ENCODE results near the gene CPT2.
A peak's percentile ranks its signal among the peaks of the same experiment; 100 is the strongest.

The CPT2 gene

DNA sequence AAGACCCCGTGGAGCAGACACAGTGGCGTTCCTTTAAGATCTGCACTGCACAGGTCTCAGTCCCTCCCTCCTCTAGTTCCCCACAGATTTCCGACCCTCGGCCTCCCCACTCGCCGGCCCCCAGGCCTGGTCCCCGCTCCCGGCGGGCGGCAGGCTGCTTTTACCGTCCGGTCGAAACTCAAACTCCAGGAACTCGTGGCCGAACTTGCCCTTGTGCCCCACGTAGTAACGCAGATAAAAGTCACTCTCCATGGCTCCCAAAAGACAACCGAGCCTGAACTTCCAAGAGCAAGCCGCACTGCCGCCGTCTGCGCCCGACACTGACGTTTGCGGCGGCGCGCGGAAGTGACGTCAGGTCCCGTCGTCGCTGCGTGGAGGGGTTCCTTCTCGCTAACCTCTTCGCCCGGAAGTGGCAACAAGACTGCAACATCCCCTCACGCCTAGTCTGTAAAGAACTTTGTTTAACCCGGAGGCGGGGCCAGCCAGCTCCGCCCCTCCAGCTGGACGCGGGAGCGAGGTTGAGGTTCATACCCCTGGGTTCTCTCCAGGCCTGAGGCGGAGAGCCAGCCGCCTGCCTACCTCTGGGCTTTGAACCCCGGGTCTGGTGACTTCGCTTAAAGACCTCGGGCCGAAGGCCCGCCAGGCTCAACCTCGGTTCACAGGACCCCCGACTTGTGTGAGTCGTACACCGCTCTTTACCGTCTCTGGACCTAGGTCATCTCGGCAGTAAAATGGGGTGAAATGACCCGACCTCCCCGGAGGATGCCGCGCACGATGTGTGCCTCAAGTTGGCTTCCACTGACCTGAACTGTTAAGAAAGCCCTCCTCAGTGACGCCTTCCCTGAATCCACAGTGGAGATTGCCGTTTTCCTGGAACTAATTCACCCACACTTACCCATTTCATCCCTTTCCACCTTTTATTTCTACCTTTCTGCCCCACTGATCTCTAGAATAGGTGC, 41.9 kb downstream of the CPT2 start, which contains the start of gene MAGOH:
Gene MAGOH, minus strand, starts transcription at position 322 of the 959 bp plus-strand sequence. Its CDS starts 70 bp downstream, at position 252.
- TF ChIP-seq, protein P1, sequence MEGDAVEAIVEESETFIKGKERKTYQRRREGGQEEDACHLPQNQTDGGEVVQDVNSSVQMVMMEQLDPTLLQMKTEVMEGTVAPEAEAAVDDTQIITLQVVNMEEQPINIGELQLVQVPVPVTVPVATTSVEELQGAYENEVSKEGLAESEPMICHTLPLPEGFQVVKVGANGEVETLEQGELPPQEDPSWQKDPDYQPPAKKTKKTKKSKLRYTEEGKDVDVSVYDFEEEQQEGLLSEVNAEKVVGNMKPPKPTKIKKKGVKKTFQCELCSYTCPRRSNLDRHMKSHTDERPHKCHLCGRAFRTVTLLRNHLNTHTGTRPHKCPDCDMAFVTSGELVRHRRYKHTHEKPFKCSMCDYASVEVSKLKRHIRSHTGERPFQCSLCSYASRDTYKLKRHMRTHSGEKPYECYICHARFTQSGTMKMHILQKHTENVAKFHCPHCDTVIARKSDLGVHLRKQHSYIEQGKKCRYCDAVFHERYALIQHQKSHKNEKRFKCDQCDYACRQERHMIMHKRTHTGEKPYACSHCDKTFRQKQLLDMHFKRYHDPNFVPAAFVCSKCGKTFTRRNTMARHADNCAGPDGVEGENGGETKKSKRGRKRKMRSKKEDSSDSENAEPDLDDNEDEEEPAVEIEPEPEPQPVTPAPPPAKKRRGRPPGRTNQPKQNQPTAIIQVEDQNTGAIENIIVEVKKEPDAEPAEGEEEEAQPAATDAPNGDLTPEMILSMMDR (IDR thresholded peaks at IDR 0.05; ENCODE audit: control insufficient read depth, extremely low read depth, insufficient read depth), result no peak
- H3K4me3 ChIP-seq (ENCODE audit: low read depth, low read length), result peak within 1 kb of the TSS; percentile 95
- peak; percentile 89 for DNase-seq (ENCODE audit: low read depth)

DNA sequence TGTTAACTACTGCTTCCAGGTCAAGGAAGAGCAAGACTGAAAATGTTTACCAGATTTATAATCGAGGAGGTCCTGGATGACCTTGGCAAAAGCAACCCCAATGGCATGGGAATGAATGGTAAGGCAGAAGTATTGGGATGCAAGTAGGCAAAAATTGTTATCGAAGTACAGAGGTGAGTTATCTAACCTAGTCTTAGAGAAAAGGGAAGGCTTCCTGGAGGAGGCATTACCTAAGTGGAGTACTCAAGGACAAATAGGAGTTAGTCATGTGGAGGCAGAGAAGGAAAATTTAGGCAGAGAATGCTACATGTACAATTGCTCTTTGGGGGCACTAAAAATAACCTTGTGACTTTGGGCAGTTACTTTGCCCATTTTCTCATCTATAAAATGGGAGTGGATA, 45.2 kb downstream of the CPT2 start:
- TF ChIP-seq, protein P1 (IDR thresholded peaks at IDR 0.05; ENCODE audit: control insufficient read depth, extremely low read depth, insufficient read depth), result no peak
- no peak overlapping the region for H3K4me3 ChIP-seq (ENCODE audit: low read depth, low read length)
- no peak for DNase-seq (ENCODE audit: low read depth)

DNA sequence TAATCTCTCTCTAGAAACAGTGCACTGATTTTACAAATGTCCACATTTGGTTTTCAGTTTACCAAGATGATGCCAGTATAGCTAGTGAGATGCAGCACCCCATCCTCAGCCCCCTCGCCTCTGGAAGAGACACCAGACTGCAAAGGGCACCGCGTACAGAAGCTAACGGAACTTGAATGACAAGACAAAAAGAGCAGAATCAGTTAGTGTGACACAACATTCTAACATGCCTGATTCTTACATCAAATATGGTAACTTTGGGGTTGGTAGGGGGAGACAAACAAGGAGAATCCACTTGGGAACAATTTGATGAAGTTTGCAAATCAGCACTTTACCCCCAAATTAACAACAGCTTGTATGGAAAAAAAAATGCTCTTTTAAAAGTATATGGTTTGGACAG, 45.8 kb downstream of the CPT2 start:
- H3K4me3 ChIP-seq (ENCODE audit: low read depth, low read length), result no peak overlapping the region
- TF ChIP-seq, protein P1 (IDR thresholded peaks at IDR 0.05; ENCODE audit: control insufficient read depth, extremely low read depth, insufficient read depth), result no peak
- DNase-seq (ENCODE audit: low read depth), result no peak

DNA sequence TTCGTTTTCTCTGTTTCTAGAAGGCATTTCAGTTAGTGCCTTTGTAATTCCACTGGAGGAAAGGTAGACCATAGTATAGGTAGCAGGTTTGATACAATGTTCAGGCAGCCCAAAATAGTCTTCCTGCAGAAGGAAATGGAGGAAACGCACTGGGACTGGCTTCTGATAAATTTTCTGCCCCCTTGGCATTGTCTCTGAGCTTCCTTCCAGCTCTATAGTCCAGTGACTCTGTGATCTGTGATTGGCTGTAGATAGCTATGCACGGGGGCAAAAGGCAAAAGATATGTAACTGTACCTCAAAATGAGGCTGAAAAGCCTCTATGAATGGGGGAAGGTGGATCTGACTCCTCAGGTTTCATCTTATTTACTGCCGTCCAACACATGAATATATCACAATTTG, 47.5 kb downstream of the CPT2 start:
- TF ChIP-seq, protein P1 (IDR thresholded peaks at IDR 0.05; ENCODE audit: control insufficient read depth, extremely low read depth, insufficient read depth), result no peak
- DNase-seq (ENCODE audit: low read depth), result no peak
- no peak overlapping the region for H3K4me3 ChIP-seq (ENCODE audit: low read depth, low read length)

DNA sequence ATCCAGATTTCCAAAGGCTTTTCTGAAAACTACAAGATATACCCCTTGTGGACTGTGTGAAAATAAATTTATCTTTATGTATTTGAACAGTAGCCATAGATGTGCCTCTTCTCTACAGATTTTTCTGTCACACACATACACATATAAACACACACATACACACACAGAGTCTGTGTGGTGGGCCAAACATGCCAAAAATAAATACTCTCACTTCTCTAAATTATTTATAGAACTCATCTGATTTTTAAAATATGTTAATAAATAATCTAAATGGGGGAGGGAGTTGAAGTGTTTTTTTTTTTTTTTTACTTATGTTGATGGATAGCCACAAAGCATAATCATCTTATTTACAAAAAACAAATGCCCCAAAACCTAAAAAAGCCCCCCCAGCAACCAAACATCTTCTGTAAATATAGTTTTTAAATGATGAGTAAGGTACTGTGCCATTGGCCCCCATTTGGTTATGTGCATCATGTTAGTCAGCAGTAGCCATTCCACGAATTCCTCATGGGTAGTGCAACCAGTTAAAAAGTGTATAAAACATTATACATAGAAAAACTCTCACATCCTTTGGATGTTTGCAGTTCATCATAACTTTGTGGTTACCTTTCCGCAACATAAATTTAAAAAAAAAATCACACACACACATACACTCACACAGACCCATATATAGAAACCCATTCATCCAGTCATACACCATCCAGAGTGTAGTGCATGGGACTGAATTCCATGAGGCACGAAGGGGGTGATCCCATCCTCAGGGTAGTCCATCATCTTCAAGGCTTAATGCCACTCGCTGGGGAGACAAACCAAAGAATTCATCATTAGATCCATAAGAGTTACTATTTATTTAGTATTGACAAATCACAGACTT, 49.9 kb downstream of the CPT2 start:
- TF ChIP-seq, protein P1 (IDR thresholded peaks at IDR 0.05; ENCODE audit: control insufficient read depth, extremely low read depth, insufficient read depth), result no peak
- no peak for DNase-seq (ENCODE audit: low read depth)
- no peak overlapping the region for H3K4me3 ChIP-seq (ENCODE audit: low read depth, low read length)

DNA sequence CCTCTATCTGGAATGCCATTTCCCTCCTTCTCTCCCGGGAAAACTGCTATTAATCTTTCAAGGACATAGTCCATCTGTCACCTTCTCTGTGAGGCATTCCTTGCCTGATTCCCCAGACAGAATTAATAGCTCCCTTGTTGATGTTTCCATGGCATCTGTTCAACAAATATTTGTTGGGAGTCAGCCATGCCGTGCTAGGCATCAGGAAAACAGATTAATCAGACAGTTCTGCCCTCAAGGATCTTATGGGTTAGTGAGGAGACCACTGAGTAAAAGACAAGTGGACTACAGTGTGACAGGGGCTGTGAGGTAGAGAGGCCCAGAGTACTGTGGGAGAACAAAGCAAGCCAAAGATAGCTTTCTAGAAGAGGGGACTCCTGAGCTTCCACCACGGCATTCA, 53.1 kb downstream of the CPT2 start:
- no peak overlapping the region for H3K4me3 ChIP-seq (ENCODE audit: low read depth, low read length)
- DNase-seq (ENCODE audit: low read depth), result no peak
- TF ChIP-seq, protein P1 (IDR thresholded peaks at IDR 0.05; ENCODE audit: control insufficient read depth, extremely low read depth, insufficient read depth), result no peak
